OCI-LY1 (cell line): ENCODE data around the gene LRIG1.

ENCODE experiments used
- H2AFZ ChIP-seq: fragments of 200-600 bp; sonication (generic), shearing (Covaris generic); 2 replicates; pipeline ENCODE4 v1.6.0; 2014; ENCODE audit warnings: antibody characterized with exemption, mild to moderate bottlenecking, low read length
- H3F3A ChIP-seq: fragments of 200-600 bp; sonication (generic), shearing (Covaris generic); 2 replicates; pipeline ENCODE4 v1.6.0; 2014; ENCODE audit warnings: mild to moderate bottlenecking, antibody characterized with exemption, low read length, moderate library complexity; ENCODE audit not compliant: insufficient read depth
- H3K27ac ChIP-seq: fragments of 200-600 bp; sonication (generic); 2 replicates; pipeline ENCODE4 v1.5.1; 2014; ENCODE audit warnings: low read length, mixed run types, mild to moderate bottlenecking, low read depth; ENCODE audit not compliant: poor library complexity, severe bottlenecking
- H3K27me3 ChIP-seq: fragments of 200-600 bp; sonication (generic); 2 replicates; pipeline ENCODE4 v1.6.0; 2014; ENCODE audit warnings: antibody characterized with exemption, mild to moderate bottlenecking, low read length, moderate library complexity; ENCODE audit not compliant: insufficient read depth
- H3K36me3 ChIP-seq: fragments of 200-600 bp; sonication (generic); 2 replicates; pipeline ENCODE4 v1.6.1; 2014; ENCODE audit warnings: mild to moderate bottlenecking, antibody characterized with exemption, low read length, moderate library complexity, mixed read lengths; ENCODE audit not compliant: insufficient read depth
- H3K4me1 ChIP-seq: fragments of 200-600 bp; sonication (generic); 2 replicates; pipeline ENCODE4 v1.5.1; 2014; ENCODE audit warnings: mild to moderate bottlenecking, low read length, moderate library complexity; ENCODE audit not compliant: insufficient read depth, severe bottlenecking
- H3K4me2 ChIP-seq: fragments of 200-600 bp; sonication (generic), shearing (Covaris generic); 2 replicates; pipeline ENCODE4 v1.6.1; 2014; ENCODE audit warnings: low read length
- H3K4me3 ChIP-seq: fragments of 200-600 bp; sonication (generic); 2 replicates; pipeline ENCODE4 v1.5.1; 2014; ENCODE audit warnings: low read length, low read depth, mild to moderate bottlenecking, mixed read lengths; ENCODE audit not compliant: poor library complexity, severe bottlenecking
- H3K79me2 ChIP-seq: fragments of 200-600 bp; shearing (Covaris generic); 2 replicates; pipeline ENCODE4 v1.6.1; 2016; ENCODE audit warnings: mixed run types, low read length, mixed read lengths; ENCODE audit not compliant: insufficient read depth
- H3K9ac ChIP-seq: fragments of 200-600 bp; sonication (generic), shearing (Covaris generic); 2 replicates; pipeline ENCODE4 v1.6.1; 2014; ENCODE audit warnings: mild to moderate bottlenecking, low read length, mixed read lengths
- H3K9me2 ChIP-seq: fragments of 200-600 bp; sonication (generic), shearing (Covaris generic); 2 replicates; pipeline ENCODE4 v1.6.1; 2014; ENCODE audit warnings: low read depth, mild to moderate bottlenecking, low read length, mixed read lengths
- H3K9me3 ChIP-seq: fragments of 200-600 bp; shearing (Covaris generic); 2 replicates; pipeline ENCODE4 v1.6.1; 2014; ENCODE audit warnings: low read length, mixed read lengths
- H4K20me1 ChIP-seq: fragments of 200-600 bp; sonication (generic), shearing (Covaris generic); 2 replicates; pipeline ENCODE4 v1.6.0; 2016; ENCODE audit warnings: mild to moderate bottlenecking, low read length; ENCODE audit not compliant: insufficient read depth
- CTCF ChIP-seq: fragments of 200-600 bp; sonication (generic), shearing (Covaris generic); IDR thresholded peaks from 2 replicates; pipeline ENCODE4 v1.5.1; 2017; ENCODE audit warnings: mild to moderate bottlenecking, antibody characterized with exemption, low read length, moderate library complexity, mixed read lengths
- EZH2 ChIP-seq: fragments of 200-600 bp; sonication (generic), shearing (Covaris generic); IDR thresholded peaks from 2 replicates; pipeline ENCODE4 v1.8.0; 2017; ENCODE audit warnings: borderline replicate concordance, mixed run types, mild to moderate bottlenecking, antibody characterized with exemption, low read length, moderate library complexity, mixed read lengths

LRIG1 gene

GRCh38 chr3:66488492-66488891 lies 12.3 kb downstream of the LRIG1 start:
- Histone ChIP-seq H3K4me2 (no peak overlapping the region), H3K9me3 (no peaks in the 10 kb centered on the region), H3K9ac (no peak overlapping the region), H2AFZ (no peak overlapping the region), H3K27ac (no peak overlapping the region), H4K20me1 (no peaks in the 10 kb centered on the region), H3K4me3 (no peak overlapping the region), H3K79me2 (no peaks in the 10 kb centered on the region), H3K27me3 (no peaks in the 10 kb centered on the region), H3K4me1 (no peaks in the 10 kb centered on the region), H3K36me3 (no peaks in the 10 kb centered on the region), H3K9me2 (no peaks in the 10 kb centered on the region), H3F3A (no peaks in the 10 kb centered on the region)
- no peak for TF ChIP-seq CTCF
- no peak for TF ChIP-seq EZH2

- Histone ChIP-seq H4K20me1 (no peaks in the 10 kb centered on the region), H3K36me3 (no peaks in the 10 kb centered on the region), H3K9me2 (no peaks in the 10 kb centered on the region), H3K27ac (no peak overlapping the region), H3K9me3 (no peaks in the 10 kb centered on the region), H3K4me2 (no peak overlapping the region), H3K9ac (no peak overlapping the region), H2AFZ (no peak overlapping the region), H3K4me3 (no peak overlapping the region), H3K27me3 (no peaks in the 10 kb centered on the region), H3F3A (no peaks in the 10 kb centered on the region), H3K4me1 (no peaks in the 10 kb centered on the region), H3K79me2 (no peaks in the 10 kb centered on the region)
- TF ChIP-seq EZH2 = no peak
- no peak for TF ChIP-seq CTCF
Observed at GRCh38 chr3:66487465-66487864, 13.4 kb downstream of the LRIG1 start.

- Histone ChIP-seq H3K9ac (no peak overlapping the region), H3K4me2 (no peak overlapping the region), H3K27me3 (no peaks in the 10 kb centered on the region), H2AFZ (no peak overlapping the region), H3K9me3 (no peaks in the 10 kb centered on the region), H3K9me2 (no peaks in the 10 kb centered on the region), H3K4me1 (no peaks in the 10 kb centered on the region), H3K36me3 (no peaks in the 10 kb centered on the region), H3K4me3 (no peak overlapping the region), H3K79me2 (no peaks in the 10 kb centered on the region), H4K20me1 (no peaks in the 10 kb centered on the region), H3F3A (no peaks in the 10 kb centered on the region), H3K27ac (no peak overlapping the region)
- TF ChIP-seq EZH2 (no peak), CTCF (no peak)
Observed at GRCh38 chr3:66486646-66487045, 14.2 kb downstream of the LRIG1 start.
